Esophagus muscularis mucosa (tissue), 4 donors: ENCODE results near the gene MFAP5. TPM values are rescaled to one million over a fixed set of nuclear protein-coding genes. Genes with fewer than 3 reads are reported as not detected.

Source experiments
- DNase-seq: peaks from one replicate; pipeline ENCODE4 v3.0.0-alpha.2; 2017; ENCODE audit errors: extremely low spot score
- H3K27ac ChIP-seq, 4 donors: fragments of 200-600 bp; sonication (generic); replicated peaks in 1 of 4; 1 replicate in 3 of 4; 2 replicates in 1 of 4; pipeline ENCODE4 v1.5.1; 2016 to 2019; ENCODE audit warnings: mild to moderate bottlenecking in 1 of 4
- H3K27me3 ChIP-seq, 4 donors: fragments of 200-600 bp; sonication (generic); one replicate each; pipeline versions ENCODE4 v1.5.1 to v1.6.0; 2016 to 2019
- H3K36me3 ChIP-seq, 4 donors: fragments of 200-600 bp; sonication (generic); one replicate each; pipeline ENCODE4 v1.5.1; 2016 to 2019
- H3K4me1 ChIP-seq, 4 donors: fragments of 200-600 bp; sonication (generic); one replicate each; pipeline ENCODE4 v1.5.1; 2016 to 2019
- H3K4me3 ChIP-seq, 4 donors: fragments of 200-600 bp; sonication (generic); 1 replicate in 2 of 4; 2 replicates in 2 of 4; pipeline ENCODE4 v1.5.1; 2016 to 2019; ENCODE audit warnings: mild to moderate bottlenecking in 4 of 4, moderate library complexity in 1 of 4
- H3K9me3 ChIP-seq, 4 donors: fragments of 200-600 bp; sonication (generic); 1 replicate in 3 of 4; 2 replicates in 1 of 4; pipeline ENCODE4 v1.5.1; 2016 to 2019
- CTCF ChIP-seq, 3 experiments: fragments of 200-600 bp in 2 of 3; fragments of 450-650 bp in 1 of 3; sonication (generic) in 2 of 3; IDR thresholded peaks; one replicate each; pipeline ENCODE4 v1.5.1; 2017 to 2019; ENCODE audit warnings: antibody characterized with exemption in 3 of 3, mild to moderate bottlenecking in 2 of 3, moderate library complexity in 1 of 3
- EP300 ChIP-seq: sonication (generic); formaldehyde crosslinking; IDR thresholded peaks from one replicate; pipeline ENCODE4 v1.6.1; 2017; ENCODE audit warnings: antibody characterized with exemption
- POLR2A ChIP-seq: fragments of 450-650 bp; IDR thresholded peaks from one replicate; pipeline ENCODE4 v1.6.1; 2017; ENCODE audit warnings: antibody characterized with exemption, moderate library complexity, mild to moderate bottlenecking, low read depth
- POLR2AphosphoS5 ChIP-seq, 2 donors: sonication (generic); formaldehyde crosslinking; IDR thresholded peaks; one replicate each; pipeline ENCODE4 v1.6.1; 2017; ENCODE audit warnings: antibody characterized with exemption in 2 of 2
- WGBS: methylation state at CpG from one replicate; pipeline ENCODE4 v1.1.5; 2018; 5-methylcytosine and 5-hydroxymethylcytosine counted together
- intact Hi-C: fragments of 100-400 bp; cut with DNase I; formaldehyde crosslinking; loops from one replicate; pipeline ENCODE4 v1.15.1; 2023
- total RNA-seq, 4 donors: library from RNA; depleted of rRNA; stranded (reverse); fragments of >200 nt; gene quantifications; one replicate each; pipeline versions ENCODE4 v1.1.0 to v1.2.1, GENCODE V29; 2016

The MFAP5 gene
- total RNA-seq, 4 donors from 2014 or later: 94.7 to 252 (median 177) TPM

GRCh38 chr12:8678661-8679111 is 16.1 kb upstream of the MFAP5 start:
- Histone ChIP-seq H3K27ac (no peak overlapping the region), H3K4me3 (no peak overlapping the region), H3K9me3 (no peaks in the 10 kb centered on the region), H3K36me3 (no peaks in the 10 kb centered on the region), H3K4me1 (peaks cover 0 to 6% (median 1%) of the 10 kb centered on the region in 4 donors), H3K27me3 (no peaks in the 10 kb centered on the region)
- WGBS: 75% methylated on average over 3 of the region's 3 CpGs
- TF ChIP-seq EP300 (no peak), POLR2A (no peak), POLR2AphosphoS5 (IDR thresholded peaks at IDR 0.05) (no peak), CTCF (IDR thresholded peaks at IDR 0.05) (no peak)
- no peak for DNase-seq
- intact Hi-C loops: no loop called here

GRCh38 chr12:8677362-8677761 is 14.7 kb upstream of the MFAP5 start:
- no peak overlapping the region for H3K4me3 ChIP-seq
- no peaks in the 10 kb centered on the region for H3K9me3 ChIP-seq
- no peaks in the 10 kb centered on the region for H3K27me3 ChIP-seq
- peaks cover 0 to 6% (median 1%) of the 10 kb centered on the region in 4 donors for H3K4me1 ChIP-seq
- no peaks in the 10 kb centered on the region for H3K36me3 ChIP-seq
- TF ChIP-seq POLR2AphosphoS5 (IDR thresholded peaks at IDR 0.05): no peak
- no peak for TF ChIP-seq CTCF (IDR thresholded peaks at IDR 0.05)
- no peak for TF ChIP-seq POLR2A
- no peak for TF ChIP-seq EP300
- DNase-seq: no peak
- intact Hi-C loops: no loop called here
- H3K27ac ChIP-seq: no peak overlapping the region
- 90% methylated on average over 3 of the region's 3 CpGs for WGBS

- intact Hi-C loops: no loop called here
- H3K27me3 ChIP-seq: no peaks in the 10 kb centered on the region
- no peaks in the 10 kb centered on the region for H3K9me3 ChIP-seq
- H3K4me3 ChIP-seq: no peak overlapping the region
- 87% methylated on average over 4 of the region's 4 CpGs for WGBS
- TF ChIP-seq CTCF (IDR thresholded peaks at IDR 0.05): no peak
- no peaks in the 10 kb centered on the region for H3K36me3 ChIP-seq
- no peak overlapping the region for H3K27ac ChIP-seq
- no peaks in the 10 kb centered on the region for H3K4me1 ChIP-seq
- DNase-seq: no peak
These were observed 14.0 kb upstream of the MFAP5 start for GRCh38 chr12:8676651-8677050.

- no peaks in the 10 kb centered on the region for H3K4me1 ChIP-seq
- no peaks in the 10 kb centered on the region for H3K9me3 ChIP-seq
- H3K27ac ChIP-seq: no peak overlapping the region
- intact Hi-C loops: no loop called here
- no peaks in the 10 kb centered on the region for H3K27me3 ChIP-seq
- no peaks in the 10 kb centered on the region for H3K36me3 ChIP-seq
- WGBS: 46% methylated on average over 3 of the region's 3 CpGs
- DNase-seq: no peak
- H3K4me3 ChIP-seq: no peak overlapping the region
- no peak for TF ChIP-seq CTCF (IDR thresholded peaks at IDR 0.05)
- no peak for TF ChIP-seq POLR2AphosphoS5 (IDR thresholded peaks at IDR 0.05)
- TF ChIP-seq POLR2A: no peak
- no peak for TF ChIP-seq EP300
These were observed 13.0 kb upstream of the MFAP5 start for GRCh38 chr12:8675591-8676036.

GRCh38 chr12:8672381-8672780 is 9.8 kb upstream of the MFAP5 start:
- no peak for DNase-seq
- Histone ChIP-seq H3K36me3 (no peaks in the 10 kb centered on the region), H3K27me3 (no peaks in the 10 kb centered on the region), H3K4me3 (no peak overlapping the region), H3K9me3 (no peaks in the 10 kb centered on the region), H3K27ac (no peak overlapping the region), H3K4me1 (no peaks in the 10 kb centered on the region)
- intact Hi-C loops: no loop called here
- WGBS: 91% methylated on average over 5 of the region's 5 CpGs
- TF ChIP-seq POLR2AphosphoS5 (IDR thresholded peaks at IDR 0.05) (no peak), POLR2A (no peak), EP300 (no peak), CTCF (IDR thresholded peaks at IDR 0.05) (no peak)
